Keratinocyte (primary cell): ENCODE measurements around the gene STK24. TPM values are rescaled to one million over a fixed set of nuclear protein-coding genes. Genes with fewer than 3 reads are reported as not detected.

Experiments
- DNase-seq: peaks from one replicate; pipeline ENCODE4 v3.0.0-alpha.2; 2011; ENCODE audit warnings: low read depth, missing footprints, low spot score
- FAIRE-seq: peaks from 2 replicates; lab custom pipeline; 2011; peaks lifted over from hg19 to GRCh38; lab: Jason Lieb, UNC
- H2AFZ ChIP-seq: 2 replicates; pipeline ENCODE4 v1.6.0; 2012; ENCODE audit warnings: low read length, control low read depth, inconsistent platforms; ENCODE audit not compliant: control insufficient read depth
- H3K27ac ChIP-seq: 2 replicates; pipeline ENCODE4 v1.5.1; 2011; ENCODE audit warnings: low read length; ENCODE audit not compliant: control insufficient read depth, insufficient read depth
- H3K27me3 ChIP-seq: 3 replicates; pipeline ENCODE4 v1.6.0; 2011; ENCODE audit warnings: low read length; ENCODE audit not compliant: control insufficient read depth, insufficient read depth; ENCODE audit errors: extremely low read depth
- H3K36me3 ChIP-seq, 2 experiments: 2 replicates in 1 of 2; 3 replicates in 1 of 2; pipeline ENCODE4 v1.5.1; 2011; ENCODE audit warnings: low read length in 2 of 2, mild to moderate bottlenecking in 1 of 2; ENCODE audit not compliant: control insufficient read depth in 2 of 2, insufficient read depth in 2 of 2; ENCODE audit errors: extremely low read depth in 1 of 2
- H3K4me1 ChIP-seq: 3 replicates; pipeline ENCODE4 v1.5.1; 2011; ENCODE audit warnings: low read length; ENCODE audit not compliant: control insufficient read depth, insufficient read depth; ENCODE audit errors: extremely low read depth
- H3K4me2 ChIP-seq: 3 replicates; pipeline ENCODE4 v1.6.0; 2011; ENCODE audit warnings: low read depth, low read length; ENCODE audit not compliant: control insufficient read depth, insufficient read depth; ENCODE audit errors: extremely low read depth
- H3K4me3 ChIP-seq, 3 experiments: fragments of 200-600 bp in 1 of 3; sonication (generic) in 1 of 3; 2 replicates in 2 of 3; 3 replicates in 1 of 3; pipeline ENCODE4 v1.5.1; 2011 to 2016; ENCODE audit warnings: low read length in 3 of 3, mild to moderate bottlenecking in 3 of 3, control low read depth in 2 of 3, inconsistent platforms in 1 of 3, low read depth in 1 of 3, mixed read lengths in 1 of 3, mixed run types in 1 of 3, moderate library complexity in 1 of 3; ENCODE audit not compliant: control insufficient read depth in 2 of 3, insufficient read depth in 2 of 3; ENCODE audit errors: extremely low read depth in 1 of 3
- H3K79me2 ChIP-seq: 2 replicates; pipeline ENCODE4 v1.6.0; 2012; ENCODE audit warnings: low read length; ENCODE audit not compliant: control insufficient read depth, insufficient read depth
- H3K9ac ChIP-seq: 3 replicates; pipeline ENCODE4 v1.6.0; 2011; ENCODE audit warnings: low read length; ENCODE audit not compliant: control insufficient read depth, insufficient read depth; ENCODE audit errors: extremely low read depth
- H3K9me1 ChIP-seq: 3 replicates; pipeline ENCODE4 v1.6.0; 2011; ENCODE audit warnings: low read length; ENCODE audit not compliant: control insufficient read depth, insufficient read depth; ENCODE audit errors: extremely low read depth
- H3K9me3 ChIP-seq: 2 replicates; pipeline ENCODE4 v1.5.1; 2012; ENCODE audit warnings: low read depth, low read length; ENCODE audit not compliant: control insufficient read depth
- H4K20me1 ChIP-seq: 3 replicates; pipeline ENCODE4 v1.6.0; 2011; ENCODE audit warnings: low read length; ENCODE audit not compliant: control insufficient read depth, insufficient read depth; ENCODE audit errors: extremely low read depth
- EZH2 ChIP-seq: IDR thresholded peaks from one replicate; pipeline ENCODE4 v1.6.1; 2012; ENCODE audit warnings: inconsistent platforms, mild to moderate bottlenecking, low read length, moderate library complexity
- dilution Hi-C: fragments of 300-500 bp; cut with MboI; formaldehyde crosslinking; loops from one replicate; pipeline ENCODE4 v1.7.0; 2020; ENCODE audit warnings: low sequenced_read_pairs; ENCODE audit not compliant: extremely low pct_ligation_motif_present
- polyA plus RNA-seq, 5 experiments: library from polyadenylated mRNA; depleted of rRNA in 3 of 5; stranded (reverse) in 3 of 5; stranded (forward) in 1 of 5; unstranded in 1 of 5; fragments of >200 nt; gene quantifications; 1 replicate in 1 of 5; 2 replicates in 3 of 5; 3 replicates in 1 of 5; pipeline versions ENCODE4 v1.2.1 to v1.2.3, GENCODE V29; 2011 to 2012; ENCODE audit warnings: missing spikeins in 2 of 5, low read depth in 1 of 5, low replicate concordance in 1 of 5
- TF ChIP-seq, protein P1 (sequence below), 3 experiments: IDR thresholded peaks in 1 of 3; conservative IDR thresholded peaks in 1 of 3; optimal IDR thresholded peaks in 1 of 3; 2 replicates in 2 of 3; 3 replicates in 1 of 3; pipeline versions ENCODE3 to v1.5.1; 2011; ENCODE audit warnings: low read length in 3 of 3, mild to moderate bottlenecking in 3 of 3, moderate library complexity in 2 of 3, control low read depth in 1 of 3, inconsistent platforms in 1 of 3; ENCODE audit not compliant: insufficient read depth in 2 of 3; ENCODE audit errors: extremely low read depth in 1 of 3

STK24 gene
- polyA plus RNA-seq, 1 donor (not counting 4 experiments of a cell fraction or from before 2014, with no cell fraction given) = 81.6 TPM

GRCh38 chr13:98507282-98507797 lies 69.6 kb downstream of the STK24 start:
- dilution Hi-C loops = no loop called here
- peak overlapping the region; percentile 72 for H3K4me2 ChIP-seq
- peaks cover 3% of the 10 kb centered on the region for H3K9me1 ChIP-seq
- H3K27me3 ChIP-seq = no peaks in the 10 kb centered on the region
- H3K9ac ChIP-seq = peak overlapping the region; percentile 20
- no peak overlapping the region for H2AFZ ChIP-seq
- H3K27ac ChIP-seq = peak overlapping the region; percentile 96
- peak; percentile 25 for DNase-seq
- H3K79me2 ChIP-seq = peaks cover 98% of the 10 kb centered on the region
- H3K4me1 ChIP-seq = peaks cover 39% of the 10 kb centered on the region
- peaks cover 5 to 19% of the 10 kb centered on the region in 2 experiments for H3K36me3 ChIP-seq
- peaks cover 29% of the 10 kb centered on the region for H4K20me1 ChIP-seq
- H3K4me3 ChIP-seq = no peak overlapping the region
- no peak for FAIRE-seq
- no peaks in the 10 kb centered on the region for H3K9me3 ChIP-seq
- TF ChIP-seq, protein P1, sequence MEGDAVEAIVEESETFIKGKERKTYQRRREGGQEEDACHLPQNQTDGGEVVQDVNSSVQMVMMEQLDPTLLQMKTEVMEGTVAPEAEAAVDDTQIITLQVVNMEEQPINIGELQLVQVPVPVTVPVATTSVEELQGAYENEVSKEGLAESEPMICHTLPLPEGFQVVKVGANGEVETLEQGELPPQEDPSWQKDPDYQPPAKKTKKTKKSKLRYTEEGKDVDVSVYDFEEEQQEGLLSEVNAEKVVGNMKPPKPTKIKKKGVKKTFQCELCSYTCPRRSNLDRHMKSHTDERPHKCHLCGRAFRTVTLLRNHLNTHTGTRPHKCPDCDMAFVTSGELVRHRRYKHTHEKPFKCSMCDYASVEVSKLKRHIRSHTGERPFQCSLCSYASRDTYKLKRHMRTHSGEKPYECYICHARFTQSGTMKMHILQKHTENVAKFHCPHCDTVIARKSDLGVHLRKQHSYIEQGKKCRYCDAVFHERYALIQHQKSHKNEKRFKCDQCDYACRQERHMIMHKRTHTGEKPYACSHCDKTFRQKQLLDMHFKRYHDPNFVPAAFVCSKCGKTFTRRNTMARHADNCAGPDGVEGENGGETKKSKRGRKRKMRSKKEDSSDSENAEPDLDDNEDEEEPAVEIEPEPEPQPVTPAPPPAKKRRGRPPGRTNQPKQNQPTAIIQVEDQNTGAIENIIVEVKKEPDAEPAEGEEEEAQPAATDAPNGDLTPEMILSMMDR (optimal IDR thresholded peaks at IDR 0.05 in 1 of 3, IDR thresholded peaks at IDR 0.05 in 1 of 3, conservative IDR thresholded peaks at IDR 0.05 in 1 of 3; ENCODE audit: extremely low read depth in 1 of 3, insufficient read depth in 2 of 3, low read length in 3 of 3) = no peak
- no peak for TF ChIP-seq EZH2

- FAIRE-seq (no peak), DNase-seq (no peak)
- Histone ChIP-seq H3K9ac (no peak overlapping the region), H2AFZ (no peak overlapping the region), H4K20me1 (peaks cover 33% of the 10 kb centered on the region), H3K36me3 (peaks cover 5 to 19% of the 10 kb centered on the region in 2 experiments), H3K27ac (peak overlapping the region; percentile 96), H3K27me3 (no peaks in the 10 kb centered on the region), H3K9me3 (no peaks in the 10 kb centered on the region), H3K9me1 (peaks cover 3% of the 10 kb centered on the region), H3K4me3 (no peak overlapping the region), H3K4me2 (peak overlapping the region; percentile 72), H3K79me2 (peaks cover 98% of the 10 kb centered on the region), H3K4me1 (peaks cover 39% of the 10 kb centered on the region)
- dilution Hi-C loops = no loop called here
- TF ChIP-seq, protein P1 (optimal IDR thresholded peaks at IDR 0.05 in 1 of 3, IDR thresholded peaks at IDR 0.05 in 1 of 3, conservative IDR thresholded peaks at IDR 0.05 in 1 of 3; ENCODE audit: extremely low read depth in 1 of 3, insufficient read depth in 2 of 3, low read length in 3 of 3) = no peak
Observed at GRCh38 chr13:98506728-98507230, 70.1 kb downstream of the STK24 start.
